ENCODE measurements around the gene CLCN2.

Gene CLCN2

GRCh38 chr3:184300378-184300720, 61.1 kb downstream of the CLCN2 start:
- DNase-seq = no peak

GRCh38 chr3:184299488-184300377, 61.7 kb downstream of the CLCN2 start:
- DNase-seq = no peak

GRCh38 chr3:184298759-184299487, 62.5 kb downstream of the CLCN2 start, which contains the start of gene PSMD2:
TSS of gene PSMD2 (plus strand) at chr3:184299241. CDS start at chr3:184299267, 26 bp downstream.
- peak; percentile 64 to 99 (median 95) for DNase-seq

GRCh38 chr3:184296616-184297015, 64.8 kb downstream of the CLCN2 start:
- DNase-seq = no peak
